Testis (tissue), 3 donors: Measurements from ENCODE around the gene RFXANK. TPM values are rescaled to one million over a fixed set of nuclear protein-coding genes. Genes with fewer than 3 reads are reported as not detected.

Experiments
- DNase-seq: peaks from one replicate; pipeline ENCODE4 v3.0.0-alpha.2; 2019
- H3K27ac ChIP-seq, 2 donors: fragments of 200-600 bp; sonication (generic); one replicate each; pipeline ENCODE4 v1.5.1; 2019
- H3K27me3 ChIP-seq: fragments of 200-600 bp; sonication (generic); one replicate; pipeline ENCODE4 v1.5.1; 2019
- H3K36me3 ChIP-seq: fragments of 200-600 bp; sonication (generic); one replicate; pipeline ENCODE4 v1.5.1; 2017; ENCODE audit warnings: low read depth; ENCODE audit errors: missing control alignments
- H3K4me1 ChIP-seq: fragments of 200-600 bp; sonication (generic); one replicate; pipeline ENCODE4 v1.5.1; 2019
- H3K4me3 ChIP-seq, 2 donors: fragments of 200-600 bp; sonication (generic); one replicate each; pipeline ENCODE4 v1.5.1; 2017 to 2019
- H3K9me3 ChIP-seq: fragments of 200-600 bp; sonication (generic); one replicate; pipeline ENCODE4 v1.5.1; 2017
- CTCF ChIP-seq, 3 experiments: fragments of 450-650 bp in 2 of 3; fragments of 200-600 bp in 1 of 3; sonication (generic) in 1 of 3; IDR thresholded peaks; one replicate each; pipeline ENCODE4 v1.5.1; 2016 to 2019; ENCODE audit warnings: antibody characterized with exemption in 3 of 3, mild to moderate bottlenecking in 2 of 3, moderate library complexity in 1 of 3
- POLR2A ChIP-seq: fragments of 450-650 bp; IDR thresholded peaks from one replicate; pipeline ENCODE4 v1.6.1; 2017; ENCODE audit warnings: antibody characterized with exemption, mild to moderate bottlenecking, moderate library complexity
- WGBS, 2 donors: methylation state at CpG; one replicate each; pipeline ENCODE4 v1.1.5; 2018; 5-methylcytosine and 5-hydroxymethylcytosine counted together
- intact Hi-C: fragments of 100-400 bp; cut with DNase I; formaldehyde crosslinking; loops from one replicate; pipeline ENCODE4 v1.15.1; 2023; ENCODE audit warnings: low total_unique reads
- polyA plus RNA-seq: library from polyadenylated mRNA; stranded (reverse); fragments of 350-450 nt; fragmentation: Illumina TruSeq; extraction: RNeasy Lipid Tissue Mini Kit (QIAGEN cat#74804); gene quantifications from one replicate; pipeline ENCODE4 v1.2.3, GENCODE V29; 2014; ENCODE audit warnings: low read depth, low replicate concordance; ENCODE audit not compliant: insufficient read depth
- total RNA-seq, 2 donors: library from RNA; depleted of rRNA; stranded (reverse); fragments of >200 nt; gene quantifications; one replicate each; pipeline ENCODE4 v1.2.3, GENCODE V29; 2016

Gene RFXANK
- total and polyA plus RNA-seq, 3 donors from 2014 or later: 35.1 to 40.4 (median 35.7) TPM

GRCh38 chr19:19152668-19153384 is 39.2 kb upstream of the RFXANK start:
- no peaks in the 10 kb centered on the region for H3K4me1 ChIP-seq
- no peaks in the 10 kb centered on the region for H3K27me3 ChIP-seq
- H3K4me3 ChIP-seq: no peak overlapping the region
- no peak for DNase-seq
- no peaks in the 10 kb centered on the region for H3K9me3 ChIP-seq
- no peak overlapping the region for H3K27ac ChIP-seq
- WGBS, 2 donors: 85 to 95% methylated on average over 5 to 13 of the region's 13 CpGs
- intact Hi-C loops: no loop called here
- TF ChIP-seq CTCF (IDR thresholded peaks at IDR 0.05): no peak
- no peak for TF ChIP-seq POLR2A
- H3K36me3 ChIP-seq: no peaks in the 10 kb centered on the region

- H3K36me3 ChIP-seq: no peaks in the 10 kb centered on the region
- DNase-seq: no peak
- no peaks in the 10 kb centered on the region for H3K9me3 ChIP-seq
- H3K27me3 ChIP-seq: no peaks in the 10 kb centered on the region
- H3K27ac ChIP-seq: no peak overlapping the region
- H3K4me3 ChIP-seq: no peak overlapping the region
- intact Hi-C loops: no loop called here
- no peak for TF ChIP-seq POLR2A
- TF ChIP-seq CTCF (IDR thresholded peaks at IDR 0.05): no peak
- no peaks in the 10 kb centered on the region for H3K4me1 ChIP-seq
- WGBS, 2 donors: 95 to 96% methylated on average over 4 to 6 of the region's 6 CpGs
Measured at GRCh38 chr19:19154768-19155494, 37.1 kb upstream of the RFXANK start.

- no peak overlapping the region for H3K4me3 ChIP-seq
- DNase-seq: no peak
- no peak overlapping the region for H3K27ac ChIP-seq
- no peaks in the 10 kb centered on the region for H3K36me3 ChIP-seq
- H3K9me3 ChIP-seq: no peaks in the 10 kb centered on the region
- H3K4me1 ChIP-seq: no peaks in the 10 kb centered on the region
- no peak for TF ChIP-seq POLR2A
- no peak for TF ChIP-seq CTCF (IDR thresholded peaks at IDR 0.05)
- H3K27me3 ChIP-seq: no peaks in the 10 kb centered on the region
- intact Hi-C loops: no loop called here
- WGBS, 2 donors: 94 to 97% methylated on average over 9 to 10 of the region's 10 CpGs
Measured at GRCh38 chr19:19155495-19156219, 36.4 kb upstream of the RFXANK start.

GRCh38 chr19:19157808-19158207 is 34.2 kb upstream of the RFXANK start:
- no peaks in the 10 kb centered on the region for H3K27me3 ChIP-seq
- intact Hi-C loops: no loop called here
- no peak overlapping the region for H3K27ac ChIP-seq
- no peak for DNase-seq
- no peaks in the 10 kb centered on the region for H3K9me3 ChIP-seq
- H3K4me3 ChIP-seq: no peak overlapping the region
- H3K4me1 ChIP-seq: no peaks in the 10 kb centered on the region
- no peaks in the 10 kb centered on the region for H3K36me3 ChIP-seq
- WGBS, 2 donors: 86 to 93% methylated on average over 6 of the region's 6 CpGs
- TF ChIP-seq POLR2A: no peak

- no peak for DNase-seq
- intact Hi-C loops: no loop called here
- H3K36me3 ChIP-seq: no peaks in the 10 kb centered on the region
- H3K9me3 ChIP-seq: no peaks in the 10 kb centered on the region
- TF ChIP-seq POLR2A (no peak), CTCF (IDR thresholded peaks at IDR 0.05) (no peak)
- H3K4me1 ChIP-seq: no peaks in the 10 kb centered on the region
- 85 to 88% methylated on average over 4 of the region's 4 CpGs for WGBS, 2 donors
- H3K27me3 ChIP-seq: no peaks in the 10 kb centered on the region
- no peak overlapping the region for H3K27ac ChIP-seq
- H3K4me3 ChIP-seq: no peak overlapping the region
Measured at GRCh38 chr19:19159534-19159933, 32.5 kb upstream of the RFXANK start.
